GM18502 (cell line): ENCODE data around the gene TM9SF4.
"Not testable (repeated sequence)": the region's sequence is repeated elsewhere in the genome, so short reads cannot be mapped to it uniquely, and the experiment has no call there.

ENCODE experiments used
- ATAC-seq: cut with Tn5 transposase; IDR thresholded peaks from one replicate; pipeline ENCODE4 v1.9.1; 2021; ENCODE audit warnings: mild to moderate bottlenecking; ENCODE audit not compliant: unreplicated experiment, poor library complexity

TM9SF4 gene

DNA sequence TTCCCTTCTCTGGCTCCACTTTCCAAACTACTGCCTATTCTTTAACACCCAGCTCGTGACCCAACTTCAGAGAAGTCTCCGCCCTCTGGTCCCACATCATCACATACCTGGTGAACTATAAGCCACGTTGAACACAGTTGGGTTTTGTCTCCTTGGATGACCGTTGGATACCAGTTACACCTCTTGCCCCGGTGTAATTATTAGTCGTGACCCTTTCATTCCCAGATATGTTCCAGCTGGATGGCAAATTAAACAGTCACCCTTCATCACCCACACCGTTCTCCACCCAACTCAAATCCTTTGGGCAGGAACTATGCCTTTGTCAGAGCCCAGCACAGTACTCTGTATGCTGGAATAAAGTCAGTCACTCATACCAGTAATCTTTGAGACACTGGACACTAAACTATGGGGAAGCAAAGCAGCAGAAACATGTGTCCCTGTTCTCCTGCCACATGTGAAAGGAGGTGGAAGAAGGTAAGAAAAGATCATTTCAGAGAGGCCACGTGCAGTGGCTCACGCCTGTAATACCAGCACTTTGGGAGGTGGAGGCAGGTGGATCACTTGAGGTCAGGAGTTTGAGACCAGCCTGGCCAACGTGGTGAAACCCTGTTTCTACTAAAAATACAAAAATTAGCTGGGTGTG, 75.6 kb downstream of the TM9SF4 start:
- ATAC-seq, result no peak

DNA sequence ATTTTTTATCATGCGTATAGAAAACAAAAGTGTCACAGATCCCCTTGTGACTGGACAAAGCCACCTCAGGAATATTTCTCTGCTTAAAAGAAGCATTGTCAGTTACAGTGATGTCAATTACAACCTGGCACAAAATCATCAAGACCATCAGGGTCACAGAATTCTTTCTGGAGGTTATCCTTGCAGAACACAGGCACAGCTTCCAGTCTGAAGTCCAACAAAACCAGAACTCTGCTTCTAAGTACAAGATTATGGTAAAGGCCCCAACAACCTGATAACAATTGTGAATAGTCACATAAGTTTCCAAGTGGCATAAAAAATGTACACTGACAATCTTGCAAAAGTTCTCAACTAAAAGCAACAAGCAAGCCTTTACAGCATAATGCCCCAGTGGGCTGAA, 77.0 kb downstream of the TM9SF4 start:
- no peak for ATAC-seq

DNA sequence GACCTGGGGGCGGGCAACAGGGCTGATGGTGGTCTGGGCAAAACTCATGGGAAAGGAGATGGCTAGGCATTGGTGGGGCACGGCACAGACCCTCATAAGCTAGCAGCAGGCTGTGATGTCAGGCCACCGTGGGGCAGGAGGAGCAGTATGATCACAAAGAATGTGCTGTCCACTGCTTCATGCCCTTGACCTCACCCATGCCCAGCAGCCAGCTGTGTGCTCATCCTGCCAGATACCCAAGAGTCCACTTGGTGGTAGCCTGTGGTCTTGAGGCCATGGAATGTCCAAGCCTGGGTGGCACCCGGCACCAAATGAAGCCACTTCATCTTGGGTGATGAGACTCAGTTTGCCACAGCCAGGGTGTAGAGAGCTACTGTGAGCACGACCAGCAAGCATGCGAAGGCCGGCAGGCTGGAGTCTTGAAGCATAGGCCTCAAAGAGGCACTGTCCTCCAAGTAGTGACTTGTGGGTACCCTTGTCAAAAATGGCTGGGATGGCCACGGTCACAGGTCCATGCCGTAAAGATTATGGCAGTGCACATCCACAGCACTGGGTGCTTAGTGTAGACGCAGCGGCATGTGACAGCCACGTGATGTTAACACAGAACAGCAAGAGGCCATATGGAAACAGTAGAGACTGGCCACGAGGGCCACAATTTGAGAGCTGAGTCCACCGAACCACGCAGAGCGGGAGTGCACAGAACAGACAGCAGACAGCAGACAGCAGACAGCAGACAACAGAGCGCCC, 79.0 kb downstream of the TM9SF4 start:
- ATAC-seq, result no peak

DNA sequence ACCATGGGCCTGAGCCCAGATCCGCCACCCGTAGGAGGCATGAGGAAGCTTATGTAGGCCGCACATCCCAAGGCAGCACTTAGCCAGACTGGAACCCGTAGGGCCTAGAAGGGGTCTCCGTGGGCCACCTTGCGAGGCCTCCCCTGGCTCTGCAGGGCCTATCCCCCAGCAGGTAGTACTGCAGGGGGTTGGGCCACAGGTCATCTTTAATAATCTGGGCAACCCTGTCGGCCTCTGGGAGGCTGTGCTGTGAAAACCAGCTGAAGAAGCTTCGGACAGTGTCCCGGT, 79.6 kb downstream of the TM9SF4 start:
- ATAC-seq, result no peak

DNA sequence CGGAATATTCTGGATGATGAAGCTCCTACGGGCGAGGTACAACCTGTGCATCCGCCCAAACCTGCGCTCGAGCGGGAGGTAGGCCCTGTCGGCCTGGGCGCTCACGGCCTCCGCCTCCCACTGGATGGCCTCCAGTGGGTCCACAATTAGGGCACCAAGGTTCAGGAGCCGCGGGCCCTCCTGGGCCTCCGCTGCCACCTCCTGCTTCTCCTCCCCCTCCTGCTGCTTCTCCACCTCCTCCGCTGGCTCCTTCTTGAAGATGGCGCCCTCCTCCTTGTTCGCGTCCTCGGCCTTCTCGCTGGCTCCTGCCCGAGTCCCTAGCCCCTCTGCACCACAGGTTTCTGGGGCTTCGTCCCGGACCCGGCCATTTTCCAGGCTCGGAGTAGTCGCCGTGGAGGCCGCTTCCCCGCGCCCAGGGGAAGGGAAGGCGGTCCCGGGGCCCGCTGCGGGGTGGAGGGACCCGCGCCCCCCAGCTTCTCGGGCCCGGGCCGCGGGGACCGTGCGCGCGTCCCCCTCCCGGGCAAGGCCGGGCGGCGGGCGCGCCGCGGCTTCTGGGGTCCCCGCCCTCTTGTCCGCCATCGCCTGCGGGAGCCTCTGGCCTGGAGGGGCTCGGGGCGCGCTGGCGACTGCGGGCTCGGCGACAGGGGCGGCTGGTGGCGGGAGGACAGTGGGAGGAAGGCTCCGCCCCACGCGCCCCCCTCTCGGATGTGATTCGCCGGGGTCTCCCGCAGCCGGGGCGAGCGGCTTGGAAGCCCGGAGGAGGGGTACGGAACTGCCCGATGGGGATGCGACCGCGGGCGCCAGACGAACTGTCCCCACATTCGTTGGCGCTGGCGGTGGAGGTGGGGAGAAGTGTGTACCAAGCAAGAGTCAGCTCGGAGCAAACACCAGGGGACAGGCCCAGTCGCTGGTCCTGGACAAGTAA, 80.4 kb downstream of the TM9SF4 start:
- no peak for ATAC-seq

DNA sequence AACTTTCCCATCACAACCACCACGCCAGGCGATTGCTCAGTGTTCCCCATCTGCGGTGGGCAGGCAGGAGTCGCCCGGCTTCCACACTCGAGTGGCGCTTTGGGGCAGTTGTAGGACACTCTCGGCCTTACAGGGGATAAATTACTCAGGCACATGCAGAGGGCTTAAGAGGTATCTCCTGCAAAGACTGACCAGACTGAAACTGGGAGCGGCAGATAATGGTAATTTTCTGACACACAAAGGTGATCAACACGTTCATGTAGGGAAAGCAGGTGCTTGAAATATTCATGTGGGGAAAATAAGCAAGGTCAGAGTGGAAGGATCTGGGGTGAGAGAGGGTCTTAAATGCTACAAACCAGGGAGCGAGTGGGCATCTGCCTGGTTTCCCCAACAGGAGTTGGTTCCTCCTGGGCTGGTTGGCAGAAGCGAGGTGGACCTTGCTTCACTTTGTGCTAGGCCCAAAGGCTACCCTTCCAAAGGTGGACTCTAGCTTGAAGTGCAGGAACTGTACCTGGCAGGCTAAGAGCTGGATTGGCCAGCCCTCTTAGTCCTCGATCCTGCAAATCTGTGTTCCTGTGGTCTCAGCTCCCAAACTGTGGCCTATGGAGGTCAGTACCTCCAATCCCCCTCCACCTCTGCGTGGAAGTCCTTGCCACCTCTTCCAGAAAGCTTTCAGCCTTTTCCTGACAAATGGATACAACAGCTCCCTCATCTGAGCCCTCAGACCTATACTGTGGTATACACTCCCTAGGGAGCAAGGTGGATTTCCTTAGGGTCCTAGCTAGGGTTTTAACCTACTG, 81.3 kb downstream of the TM9SF4 start:
- ATAC-seq, result no peak

DNA sequence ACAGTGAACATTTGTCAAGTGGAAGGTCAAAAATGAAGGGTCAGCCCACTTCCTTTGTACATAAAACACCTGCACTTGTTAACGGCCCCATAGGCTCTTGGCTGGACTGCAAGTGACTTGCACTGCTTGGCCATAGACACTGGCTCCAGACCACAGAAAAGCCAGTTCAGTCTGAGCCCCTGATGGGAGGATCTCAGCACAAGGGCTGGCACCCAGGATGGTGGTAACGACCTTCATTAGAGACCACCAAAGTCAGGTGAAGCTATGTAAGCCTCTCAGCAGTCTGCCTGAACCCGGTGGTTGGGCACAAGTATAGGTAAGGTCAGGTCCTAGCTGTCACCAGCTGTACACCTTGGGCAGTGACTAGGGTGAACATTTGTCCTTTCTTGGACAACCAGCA, 81.9 kb downstream of the TM9SF4 start:
- ATAC-seq, result no peak

DNA sequence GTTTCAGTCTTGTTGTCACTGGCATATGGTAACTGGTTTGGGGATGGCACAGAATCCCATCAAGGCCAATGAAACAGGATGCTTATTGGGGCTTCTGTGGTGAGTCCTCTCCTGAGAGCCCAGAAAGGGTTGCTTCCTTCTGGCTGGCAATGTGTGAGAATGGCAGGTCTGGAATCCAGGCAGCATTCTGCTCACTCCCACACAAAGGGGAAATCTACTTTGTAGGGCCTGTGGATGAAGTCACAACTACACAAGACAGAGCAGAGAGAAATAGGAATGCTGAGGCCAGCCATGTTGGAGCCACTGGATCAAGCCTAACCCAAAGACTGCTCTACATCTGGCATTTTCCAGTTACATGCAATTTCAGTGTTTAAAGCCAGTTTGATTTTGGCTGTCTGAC, 82.4 kb downstream of the TM9SF4 start:
- no peak for ATAC-seq

DNA sequence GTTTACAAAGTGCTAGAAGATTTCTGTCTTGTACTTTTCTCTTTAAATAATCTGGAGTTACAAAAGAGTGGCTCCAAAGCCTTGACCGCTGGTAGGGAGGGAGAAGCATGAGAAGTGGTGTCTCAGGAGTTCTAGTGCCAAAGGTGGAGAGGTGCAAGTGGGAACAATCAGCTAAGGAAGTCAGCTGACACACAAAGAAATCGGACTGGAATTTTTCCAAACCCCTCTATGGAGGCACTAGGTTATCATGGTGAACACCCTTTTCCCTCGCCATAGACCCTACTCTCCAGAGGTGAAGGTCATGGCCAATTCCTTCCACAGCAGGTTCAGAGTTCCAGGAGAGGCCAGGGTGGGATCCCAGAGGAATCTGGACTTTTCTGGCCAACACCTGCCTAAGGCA, 83.2 kb downstream of the TM9SF4 start:
- ATAC-seq, result no peak

DNA sequence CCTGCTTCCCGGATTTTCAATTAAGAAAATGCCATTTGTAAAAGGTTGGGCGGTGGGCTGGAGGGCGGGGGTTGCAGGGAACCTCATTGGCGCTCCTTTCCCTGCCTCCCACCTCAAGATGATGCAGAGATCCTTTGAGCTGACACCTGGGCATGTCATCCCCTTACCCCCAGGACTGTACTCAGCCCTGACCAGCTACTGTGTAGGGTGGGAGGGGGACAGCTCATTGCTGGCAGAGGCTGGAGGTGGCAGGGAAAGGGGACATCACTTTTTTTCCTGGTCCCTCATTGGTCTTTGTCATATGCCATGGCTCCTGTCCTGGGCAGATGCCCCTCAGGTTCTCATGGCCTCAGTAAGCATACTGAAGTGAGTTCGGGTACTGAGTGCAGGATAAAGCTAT, 83.8 kb downstream of the TM9SF4 start:
- ATAC-seq, result not testable (repeated sequence)

DNA sequence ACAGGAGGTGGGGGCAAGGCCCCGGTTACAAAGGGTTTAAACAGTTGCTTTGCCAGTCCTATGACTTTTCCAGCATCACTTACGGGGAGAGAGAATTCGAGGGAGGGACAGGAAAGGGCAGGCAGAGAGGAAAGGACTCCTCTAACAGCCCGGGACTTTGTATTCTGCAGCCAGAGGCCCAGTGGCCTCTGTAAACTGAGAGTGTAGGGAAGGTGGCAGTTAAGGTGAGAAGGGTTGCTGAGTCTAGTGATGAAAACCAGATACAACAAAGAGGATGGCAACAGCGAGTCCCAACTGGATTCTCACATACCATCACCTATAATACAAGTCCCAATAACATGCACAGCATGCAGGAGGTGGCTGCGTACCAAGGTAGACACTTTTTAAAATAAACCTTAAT, 84.5 kb downstream of the TM9SF4 start:
- ATAC-seq, result no peak

DNA sequence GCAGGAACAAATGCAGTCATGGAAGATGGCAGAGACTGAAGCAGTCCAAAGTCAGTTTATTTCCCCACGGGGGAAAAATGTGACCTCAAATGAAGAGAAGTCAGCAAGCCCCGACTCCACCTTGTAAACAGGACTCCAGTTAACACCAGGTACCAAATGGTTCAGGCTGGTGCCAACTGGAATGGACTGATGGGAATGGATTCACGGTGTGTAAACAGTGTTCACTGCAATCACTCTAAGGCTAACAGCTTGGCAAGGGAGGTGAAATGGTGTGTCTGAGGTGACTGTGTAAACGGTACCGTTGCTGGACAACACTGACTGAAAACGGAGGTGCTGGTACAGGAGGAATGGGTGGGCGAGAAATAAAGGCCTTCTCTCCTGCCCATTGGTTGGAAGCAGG, 86.1 kb downstream of the TM9SF4 start:
- ATAC-seq, result no peak

DNA sequence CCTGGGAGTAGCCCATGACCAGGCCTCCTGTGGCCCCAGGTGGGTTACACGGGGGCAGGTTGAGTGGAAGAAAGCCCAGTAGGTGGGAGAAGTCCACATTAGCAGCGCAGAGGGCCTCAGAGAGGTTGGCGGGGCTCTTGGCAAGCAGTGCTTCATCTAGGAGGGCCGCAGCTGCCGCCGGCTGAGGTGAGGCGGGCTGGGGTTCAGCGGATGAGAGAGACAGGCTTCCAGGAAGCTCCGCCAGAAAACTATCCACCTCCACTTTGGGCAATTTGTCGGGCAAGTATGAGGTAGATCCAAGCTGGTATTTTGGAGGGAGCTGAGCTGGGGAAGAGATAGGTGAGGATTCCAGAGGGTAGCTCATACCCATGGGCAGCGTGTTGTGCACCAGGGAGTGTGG, 87.1 kb downstream of the TM9SF4 start:
- not testable (repeated sequence) for ATAC-seq

DNA sequence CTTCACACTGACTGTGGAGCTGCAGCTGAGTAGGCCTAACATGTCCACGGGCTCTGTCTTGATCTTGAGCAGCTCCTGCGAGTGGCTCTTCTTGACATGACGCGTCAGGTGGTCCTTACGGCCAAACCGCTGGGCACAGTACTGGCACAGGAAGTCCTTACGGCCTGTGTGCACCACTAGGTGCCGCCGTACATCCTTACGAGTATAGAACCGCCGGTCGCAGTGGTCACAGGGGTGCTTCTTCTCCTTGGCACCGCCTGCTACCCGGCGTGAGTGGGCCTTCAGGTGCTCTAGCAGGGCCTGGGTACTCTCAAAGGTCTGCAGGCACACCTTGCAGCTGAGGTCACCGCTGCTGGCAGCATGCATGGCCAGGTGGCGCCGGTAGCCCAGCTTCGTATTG, 87.6 kb downstream of the TM9SF4 start:
- ATAC-seq, result not testable (repeated sequence)

DNA sequence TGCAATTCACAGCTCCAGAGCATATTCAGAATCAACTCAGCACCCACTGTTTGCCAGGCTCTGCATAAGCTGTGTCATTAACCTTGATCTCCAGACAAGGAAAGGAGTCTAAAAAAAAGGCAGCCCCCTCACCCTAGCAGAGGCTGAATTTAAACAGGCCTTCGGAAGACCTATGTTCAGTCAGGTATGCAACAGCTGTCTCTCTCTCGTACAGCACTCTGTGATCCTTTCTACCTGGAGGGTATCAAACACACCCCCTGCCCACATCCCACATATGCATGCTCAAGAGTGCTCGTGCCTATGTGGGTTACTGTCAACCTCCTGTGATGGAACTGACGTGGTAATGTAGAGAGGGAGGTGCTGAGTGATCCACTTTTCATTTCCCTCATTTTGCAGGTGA, 89.5 kb downstream of the TM9SF4 start:
- no peak for ATAC-seq

DNA sequence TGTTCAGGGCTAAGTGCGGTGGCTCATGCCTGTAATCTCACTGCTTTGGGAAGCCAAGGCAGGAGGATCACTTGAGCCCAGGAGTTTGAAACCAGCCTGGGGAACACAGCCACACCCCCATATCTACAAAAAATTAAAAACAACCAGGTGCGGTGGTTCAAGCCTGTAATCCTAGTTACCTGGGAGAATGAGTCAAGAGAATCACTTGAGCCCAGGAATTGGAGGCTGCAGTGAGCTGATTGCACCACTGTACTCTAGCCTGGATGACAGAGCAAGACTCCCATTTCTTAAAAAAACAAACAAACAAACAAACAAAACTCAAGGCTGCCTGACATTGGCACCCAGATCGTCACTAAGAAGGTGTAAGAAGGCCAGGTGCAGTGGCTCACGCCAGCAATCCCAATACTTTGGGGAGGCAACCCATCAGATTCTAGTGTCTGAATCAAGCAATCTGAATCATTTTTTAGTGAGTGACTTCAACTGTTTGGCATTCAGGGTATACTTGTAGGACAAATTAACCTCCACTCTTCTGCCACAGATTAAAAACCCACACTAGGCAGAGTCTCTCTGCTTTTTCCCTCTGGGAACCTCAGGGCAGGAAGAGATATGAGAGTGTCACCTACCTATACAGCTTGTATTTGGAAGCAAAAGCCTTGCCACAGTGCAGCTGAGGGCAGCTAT, 91.9 kb downstream of the TM9SF4 start:
- no peak for ATAC-seq

DNA sequence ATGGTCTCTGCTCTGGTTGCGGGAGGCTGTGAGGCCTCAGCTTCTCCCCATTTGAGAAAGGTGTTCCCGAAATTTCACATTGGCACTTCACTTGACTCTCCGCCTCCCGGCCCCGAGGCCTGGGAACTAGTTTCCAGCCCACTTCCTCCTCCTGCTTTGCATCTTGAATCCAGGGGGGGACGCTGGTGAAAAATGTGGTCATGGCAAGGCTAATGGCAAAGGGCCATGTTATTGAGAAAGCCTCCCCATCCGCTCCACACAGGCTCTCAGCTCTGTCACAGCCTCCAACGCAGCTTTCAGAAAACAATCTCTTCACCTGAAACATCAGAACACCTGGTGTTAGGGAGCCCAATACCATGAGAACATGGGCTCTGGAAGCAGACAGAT, 92.5 kb downstream of the TM9SF4 start:
- ATAC-seq, result no peak

DNA sequence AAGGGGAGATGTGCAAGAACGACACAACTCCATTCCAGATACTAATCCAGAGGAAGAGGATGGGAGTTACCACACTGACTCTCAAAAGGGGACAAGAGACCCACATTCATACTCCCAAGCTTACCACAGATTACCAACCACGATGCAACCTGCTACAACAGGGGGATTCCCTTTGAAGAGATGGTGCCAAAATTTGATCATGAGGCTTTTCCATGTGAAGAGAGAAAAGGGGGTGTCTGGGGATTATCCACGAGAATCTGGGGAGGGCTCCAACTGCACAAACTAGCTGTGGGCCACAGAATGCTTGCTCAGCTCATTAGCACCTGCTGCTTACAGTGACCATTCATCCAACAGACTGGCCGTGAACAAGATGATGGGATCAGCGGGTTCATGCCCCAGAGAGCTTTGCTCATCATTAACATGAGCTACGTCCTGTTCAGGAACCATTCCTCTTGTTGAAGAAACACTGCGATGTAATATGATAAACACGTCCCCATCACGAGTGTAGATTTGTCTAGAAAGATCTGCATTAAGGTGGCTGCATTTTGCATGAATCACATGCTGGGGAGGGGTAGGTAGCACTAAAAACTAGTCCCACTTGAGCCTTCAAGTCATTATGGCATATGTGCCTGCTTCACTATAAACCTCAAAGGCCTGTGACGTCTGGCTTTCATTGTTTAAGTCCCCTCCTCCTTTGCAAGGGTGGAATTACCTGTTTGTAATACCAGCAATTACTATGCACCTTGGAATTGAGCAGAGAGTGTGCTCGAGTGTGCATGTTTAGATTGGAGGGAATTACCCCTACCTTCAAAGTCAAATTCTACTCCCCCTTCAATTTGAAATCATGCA, 94.1 kb downstream of the TM9SF4 start:
- no peak for ATAC-seq
